Lung microvascular endothelial cell (primary cell): Measurements from ENCODE around the gene SLC2A10. TPM values are rescaled to one million over a fixed set of nuclear protein-coding genes. Genes with fewer than 3 reads are reported as not detected.
A peak's percentile ranks its signal among the peaks of the same experiment; 100 is the strongest.

ENCODE experiments used
- DNase-seq, 2 donors: peaks; one replicate each; pipeline versions ENCODE4 v3.0.0 to v3.0.0-alpha.2; 2010; ENCODE audit warnings: low read depth in 2 of 2
- total RNA-seq: library from RNA; depleted of rRNA; stranded (reverse); fragments of >200 nt; gene quantifications from 2 replicates; pipeline ENCODE4 v1.2.1, GENCODE V29; 2014

Gene SLC2A10
- total RNA-seq, 1 donor from 2014 or later: 9.5 TPM

- no peak for DNase-seq
Measured at GRCh38 chr20:46764068-46764467, 54.6 kb downstream of the SLC2A10 start.

- DNase-seq: no peak
Measured at GRCh38 chr20:46765506-46766120, 56.2 kb downstream of the SLC2A10 start.

GRCh38 chr20:46767127-46767761 is 57.8 kb downstream of the SLC2A10 start:
- peak; percentile 49 to 55 for DNase-seq

- DNase-seq: no peak
Measured at GRCh38 chr20:46770330-46771194, 61.1 kb downstream of the SLC2A10 start.

- no peak for DNase-seq
Measured at GRCh38 chr20:46771195-46771588, 61.7 kb downstream of the SLC2A10 start.

GRCh38 chr20:46772901-46773300 is 63.5 kb downstream of the SLC2A10 start:
- no peak for DNase-seq

GRCh38 chr20:46773680-46774079 is 64.2 kb downstream of the SLC2A10 start:
- no peak for DNase-seq

- no peak for DNase-seq
Measured at GRCh38 chr20:46774236-46774635, 64.8 kb downstream of the SLC2A10 start.

- DNase-seq: no peak
Measured at GRCh38 chr20:46774943-46775560, 65.6 kb downstream of the SLC2A10 start.

GRCh38 chr20:46775806-46776205 is 66.4 kb downstream of the SLC2A10 start:
- no peak for DNase-seq

- DNase-seq: no peak
Measured at GRCh38 chr20:46777331-46777730, 67.9 kb downstream of the SLC2A10 start.

- DNase-seq: no peak
Measured at GRCh38 chr20:46779831-46780230, 70.4 kb downstream of the SLC2A10 start.

GRCh38 chr20:46784436-46785127 is 75.1 kb downstream of the SLC2A10 start:
- no peak for DNase-seq

Other genes with a start within 250 kb of the SLC2A10 start
- gene ZNF334, start 196.1 kb upstream of the SLC2A10 start, total RNA-seq: 0.22 and 0.40 TPM in 2 replicates
- not detected in 2 replicates for gene OCSTAMP, start 159.0 kb upstream of the SLC2A10 start, total RNA-seq
- under 0.01 TPM in 1 of 2 replicates, not detected in the other for gene SLC13A3, start 58.2 kb upstream of the SLC2A10 start, total RNA-seq
- 8.7 and 11.9 TPM in 2 replicates for gene TP53RK, start 20.2 kb upstream of the SLC2A10 start, total RNA-seq
- gene EYA2, start 185.2 kb downstream of the SLC2A10 start, total RNA-seq: not detected in 2 replicates